HG03045 (cell line): Measurements from ENCODE around the gene ZNF841.
A peak's percentile ranks its signal among the peaks of the same experiment; 100 is the strongest.
"Not testable (repeated sequence)": the region's sequence is repeated elsewhere in the genome, so short reads cannot be mapped to it uniquely, and the experiment has no call there.

ENCODE experiments used
- ATAC-seq: cut with Tn5 transposase; IDR thresholded peaks from one replicate; pipeline ENCODE4 v1.9.1; 2021; ENCODE audit warnings: mild to moderate bottlenecking, moderate library complexity; ENCODE audit not compliant: unreplicated experiment

The ZNF841 gene

GRCh38 chr19:52095172-52096014, at the start of gene ZNF841:
ZNF841 (minus strand) TSS chr19:52095765; CDS start chr19:52084801, 10,964 bp downstream.
- ATAC-seq = peak; percentile 91

GRCh38 chr19:52142001-52142595, 46.5 kb upstream of the ZNF841 start:
- ATAC-seq = no peak

- no peak for ATAC-seq
Measured at GRCh38 chr19:52141203-52141602, 45.6 kb upstream of the ZNF841 start.

- ATAC-seq = peak; percentile 84
Measured at GRCh38 chr19:52140032-52140710, 44.6 kb upstream of the ZNF841 start.

- peak; percentile 59 for ATAC-seq
Measured at GRCh38 chr19:52139252-52140031, 43.9 kb upstream of the ZNF841 start, which contains the start of gene ZNF616. ZNF616 (minus strand) TSS chr19:52139938; CDS start chr19:52130512, 9,426 bp downstream.

- no peak for ATAC-seq
Measured at GRCh38 chr19:52138983-52139251, 43.4 kb upstream of the ZNF841 start.

- ATAC-seq = no peak
Measured at GRCh38 chr19:52138278-52138982, 42.9 kb upstream of the ZNF841 start.

GRCh38 chr19:52120286-52120685, 24.7 kb upstream of the ZNF841 start:
- no peak for ATAC-seq

- no peak for ATAC-seq
Measured at GRCh38 chr19:52115526-52116053, 20.0 kb upstream of the ZNF841 start.

GRCh38 chr19:52114691-52115090, 19.1 kb upstream of the ZNF841 start:
- no peak for ATAC-seq

- ATAC-seq = no peak
Measured at GRCh38 chr19:52112624-52113023, 17.1 kb upstream of the ZNF841 start.

- ATAC-seq = no peak
Measured at GRCh38 chr19:52110780-52111179, 15.2 kb upstream of the ZNF841 start.

- ATAC-seq = no peak
Measured at GRCh38 chr19:52102782-52103181, 7.2 kb upstream of the ZNF841 start.

- no peak for ATAC-seq
Measured at GRCh38 chr19:52101866-52102562, 6.4 kb upstream of the ZNF841 start.

- no peak for ATAC-seq
Measured at GRCh38 chr19:52099497-52100138, 4.1 kb upstream of the ZNF841 start.

- ATAC-seq = not testable (repeated sequence)
Measured at GRCh38 chr19:52096416-52096815, 851 bp upstream of the ZNF841 start.

- no peak for ATAC-seq
Measured at GRCh38 chr19:52094526-52095130, 937 bp downstream of the ZNF841 start.

- ATAC-seq = no peak
Measured at GRCh38 chr19:52086481-52086880, 9.1 kb downstream of the ZNF841 start.

- ATAC-seq = no peak
Measured at GRCh38 chr19:52070496-52070895, 25.1 kb downstream of the ZNF841 start.
